IMR-90 (cell line): ENCODE results near the gene MT1A. TPM values are rescaled to one million over a fixed set of nuclear protein-coding genes. Genes with fewer than 3 reads are reported as not detected.
A peak's percentile ranks its signal among the peaks of the same experiment; 100 is the strongest.

Source experiments
- ATAC-seq: fragments of 200-7000 bp; cut with Tn5 transposase; 2 replicates; pipeline ENCODE4 v1.9.1; 2020; ENCODE audit warnings: low read depth, mild to moderate bottlenecking, moderate library complexity
- BruUV-seq: library from RNA; stranded (reverse); fragments of 400-500 nt; replicated peaks from 2 replicates; lab custom pipeline; 2021; lab: Mats Ljungman, UMichigan
- CTCF ChIA-PET: fragments of 300-600 bp; formaldehyde crosslinking; extraction: SDS; loops from one replicate; lab custom pipeline; 2021; ENCODE audit warnings: antibody characterized with exemption; lab: Yijun Ruan, JAX
- POLR2A ChIA-PET: fragments of 300-600 bp; sonication (Branson Sonifier 250); formaldehyde crosslinking; loops from one replicate; lab custom pipeline; 2022; ENCODE audit warnings: antibody characterized with exemption; ENCODE audit not compliant: unreplicated experiment; lab: Charles Lee
- DNase-seq: peaks from one replicate; pipeline ENCODE4 v3.0.0; 2013
- H2AFZ ChIP-seq: replicated peaks from 2 replicates; pipeline ENCODE3; 2013; ENCODE audit warnings: low read length, mild to moderate bottlenecking; ENCODE audit not compliant: poor library complexity
- H2AK5ac ChIP-seq: 2 replicates; pipeline ENCODE4 v1.6.1; 2013; ENCODE audit warnings: low read depth, low read length, inconsistent platforms
- H2AK9ac ChIP-seq: replicated peaks from 2 replicates; pipeline ENCODE3; 2013; ENCODE audit warnings: mild to moderate bottlenecking, low read depth, low read length, moderate library complexity; ENCODE audit not compliant: poor library complexity
- H2BK120ac ChIP-seq: 2 replicates; pipeline ENCODE4 v1.6.1; 2013; ENCODE audit warnings: low read depth, low read length, inconsistent platforms
- H2BK15ac ChIP-seq: 3 replicates; pipeline ENCODE4 v1.6.1; 2013; ENCODE audit warnings: low read depth, low read length, inconsistent platforms
- H2BK20ac ChIP-seq: 2 replicates; pipeline ENCODE4 v1.6.1; 2013; ENCODE audit warnings: low read depth, mild to moderate bottlenecking, inconsistent platforms, low read length, moderate library complexity
- H2BK5ac ChIP-seq: 2 replicates; pipeline ENCODE4 v1.6.1; 2013; ENCODE audit warnings: mild to moderate bottlenecking, low read depth, low read length, inconsistent platforms; ENCODE audit not compliant: poor library complexity, severe bottlenecking
- H3K14ac ChIP-seq: replicated peaks from 2 replicates; pipeline ENCODE4 v1.6.1; 2013; ENCODE audit warnings: low read depth, low read length, inconsistent platforms
- H3K18ac ChIP-seq: 2 replicates; pipeline ENCODE4 v1.6.1; 2013; ENCODE audit warnings: low read depth, low read length, control low read depth
- H3K23ac ChIP-seq: 2 replicates; pipeline ENCODE4 v1.6.1; 2013; ENCODE audit warnings: low read depth, low read length, inconsistent platforms
- H3K27ac ChIP-seq: 2 replicates; pipeline ENCODE4 v1.5.1; 2013; ENCODE audit warnings: mild to moderate bottlenecking, control low read depth, low read length; ENCODE audit not compliant: insufficient read depth
- H3K27me3 ChIP-seq: 2 replicates; pipeline ENCODE4 v1.6.1; 2013; ENCODE audit warnings: low read length; ENCODE audit not compliant: control insufficient read depth, insufficient read depth
- H3K36me3 ChIP-seq: 2 replicates; pipeline ENCODE4 v1.6.1; 2013; ENCODE audit warnings: low read length, mixed read lengths; ENCODE audit not compliant: control insufficient read depth, insufficient read depth
- H3K4ac ChIP-seq: 2 replicates; pipeline ENCODE4 v1.6.1; 2013; ENCODE audit warnings: low read depth, low read length, inconsistent platforms
- H3K4me1 ChIP-seq: 2 replicates; pipeline ENCODE4 v1.6.1; 2013; ENCODE audit warnings: low read length, mixed read lengths; ENCODE audit not compliant: control insufficient read depth, insufficient read depth
- H3K4me2 ChIP-seq: 2 replicates; pipeline ENCODE4 v1.6.1; 2013; ENCODE audit warnings: low read depth, mild to moderate bottlenecking, control low read depth, low read length, moderate library complexity
- H3K4me3 ChIP-seq: 2 replicates; pipeline ENCODE4 v1.5.1; 2013; ENCODE audit warnings: low read depth, mild to moderate bottlenecking, control low read depth, low read length, moderate library complexity; ENCODE audit not compliant: insufficient read depth
- H3K56ac ChIP-seq: 2 replicates; pipeline ENCODE4 v1.6.1; 2013; ENCODE audit warnings: low read length, inconsistent platforms; ENCODE audit not compliant: insufficient read depth; ENCODE audit errors: extremely low read depth
- H3K79me1 ChIP-seq, 2 experiments: 2 replicates each; pipeline ENCODE4 v1.6.1; 2013; ENCODE audit warnings: low read length in 2 of 2, inconsistent platforms in 1 of 2, low read depth in 1 of 2
- H3K9ac ChIP-seq: 2 replicates; pipeline ENCODE4 v1.6.1; 2013; ENCODE audit warnings: low read depth, low read length, control low read depth
- H3K9me1 ChIP-seq: 2 replicates; pipeline ENCODE4 v1.6.1; 2013; ENCODE audit warnings: low read length, inconsistent platforms; ENCODE audit not compliant: insufficient read depth
- H3K9me3 ChIP-seq: 2 replicates; pipeline ENCODE4 v1.6.1; 2013; ENCODE audit warnings: low read length; ENCODE audit not compliant: control insufficient read depth, insufficient read depth
- H4K20me1 ChIP-seq: 2 replicates; pipeline ENCODE4 v1.6.1; 2013; ENCODE audit warnings: low read length, inconsistent platforms; ENCODE audit not compliant: insufficient read depth
- H4K5ac ChIP-seq: 2 replicates; pipeline ENCODE4 v1.6.1; 2013; ENCODE audit warnings: mild to moderate bottlenecking, low read depth, low read length, control low read depth
- H4K8ac ChIP-seq, 2 experiments: 2 replicates each; pipeline ENCODE4 v1.6.1; 2013; ENCODE audit warnings: low read depth in 2 of 2, low read length in 2 of 2, control low read depth in 1 of 2, inconsistent platforms in 1 of 2
- H4K91ac ChIP-seq: 2 replicates; pipeline ENCODE4 v1.6.1; 2013; ENCODE audit warnings: low read depth, low read length, inconsistent platforms; ENCODE audit not compliant: insufficient read depth
- BHLHE40 ChIP-seq: fragments of 150-350 bp; IDR thresholded peaks from 2 replicates; pipeline ENCODE4 v1.6.1; 2016; ENCODE audit warnings: mild to moderate bottlenecking, low read depth, low read length
- CEBPB ChIP-seq: IDR thresholded peaks from 2 replicates; pipeline ENCODE4 v1.6.1; 2012; ENCODE audit warnings: low read depth, low read length, improper control_type of control experiment
- CHD1 ChIP-seq: IDR thresholded peaks from 2 replicates; pipeline ENCODE4 v1.6.1; 2012; ENCODE audit warnings: low read depth, low read length, improper control_type of control experiment
- MAFK ChIP-seq: IDR thresholded peaks from 2 replicates; pipeline ENCODE4 v1.6.1; 2012; ENCODE audit warnings: low read depth, low read length, improper control_type of control experiment
- MAZ ChIP-seq: IDR thresholded peaks from 2 replicates; pipeline ENCODE4 v1.6.1; 2012; ENCODE audit warnings: low read depth, mild to moderate bottlenecking, low read length, improper control_type of control experiment, moderate library complexity, borderline replicate concordance
- MXI1 ChIP-seq: IDR thresholded peaks from 2 replicates; pipeline ENCODE4 v1.6.1; 2012; ENCODE audit warnings: low read depth, mild to moderate bottlenecking, low read length, moderate library complexity, borderline replicate concordance
- NFE2L2 ChIP-seq: fragments of 150-350 bp; IDR thresholded peaks from 2 replicates; pipeline ENCODE4 v1.6.1; 2016; ENCODE audit warnings: low read depth, mild to moderate bottlenecking, low read length
- POLR2A ChIP-seq: IDR thresholded peaks from 2 replicates; pipeline ENCODE4 v1.6.1; 2012; ENCODE audit warnings: mild to moderate bottlenecking, low read depth, low read length
- RCOR1 ChIP-seq: IDR thresholded peaks from 2 replicates; pipeline ENCODE4 v1.6.1; 2012; ENCODE audit warnings: mild to moderate bottlenecking, low read length, improper control_type of control experiment; ENCODE audit not compliant: insufficient replicate concordance
- SMC3 ChIP-seq: fragments of 150-350 bp; IDR thresholded peaks from 2 replicates; pipeline ENCODE4 v1.6.1; 2016; ENCODE audit warnings: low read depth, mild to moderate bottlenecking, antibody characterized with exemption, low read length, moderate library complexity
- WGBS, 2 experiments: methylation state at CpG; one replicate each; pipeline versions ENCODE4 v1.1.5 to v1.1.7; 2013; ENCODE audit warnings: missing lambda C conversion rate in 2 of 2; ENCODE audit not compliant: insufficient read length in 1 of 2; ENCODE audit errors: extremely low coverage in 2 of 2; 5-methylcytosine and 5-hydroxymethylcytosine counted together
- dilution Hi-C: fragments of 300-500 bp; cut with HindIII; formaldehyde crosslinking; loops from one replicate; pipeline ENCODE4 v1.14.3; 2018; ENCODE audit warnings: low sequenced_read_pairs; ENCODE audit not compliant: unreplicated experiment
- in situ Hi-C: fragments of 300-500 bp; cut with MboI; formaldehyde crosslinking; loops from 3 replicates; pipeline ENCODE4 v1.14.3; 2019; ENCODE audit warnings: low sequenced_read_pairs, inconsistent platforms, mixed read lengths
- intact Hi-C: fragments of 100-400 bp; cut with micrococcal nuclease; formaldehyde crosslinking; loops from 2 replicates; pipeline ENCODE4 v1.10.0; 2022
- polyA plus RNA-seq, 3 experiments: library from polyadenylated mRNA; depleted of rRNA; stranded (reverse); fragments of >200 nt; gene quantifications; 2 replicates each; pipeline ENCODE4 v1.2.3, GENCODE V29; 2012; ENCODE audit warnings: low replicate concordance in 1 of 3
- total RNA-seq: library from RNA; depleted of rRNA; stranded (reverse); fragments of >200 nt; gene quantifications from 2 replicates; pipeline ENCODE4 v1.2.3, GENCODE V29; 2012
- TF ChIP-seq, protein P1 (sequence below): fragments of 150-350 bp; IDR thresholded peaks from 2 replicates; pipeline ENCODE4 v1.6.1; 2016; ENCODE audit warnings: low read depth, mild to moderate bottlenecking, low read length, moderate library complexity, borderline replicate concordance
- TF ChIP-seq, protein P2 (sequence below): conservative IDR thresholded peaks from 2 replicates; pipeline ENCODE4 v1.5.1; 2012; ENCODE audit warnings: mild to moderate bottlenecking, low read depth, low read length, improper control_type of control experiment
- TF ChIP-seq, protein P3 (sequence below): fragments of 150-350 bp; IDR thresholded peaks from 2 replicates; pipeline ENCODE4 v1.6.1; 2017; ENCODE audit warnings: mild to moderate bottlenecking, antibody characterized with exemption, low read length, low read depth

MT1A gene
- total and polyA plus RNA-seq, 2 of the 4 experiments (the other 2 are of a cell fraction), result 1.6 TPM; not detected in 1

DNA sequence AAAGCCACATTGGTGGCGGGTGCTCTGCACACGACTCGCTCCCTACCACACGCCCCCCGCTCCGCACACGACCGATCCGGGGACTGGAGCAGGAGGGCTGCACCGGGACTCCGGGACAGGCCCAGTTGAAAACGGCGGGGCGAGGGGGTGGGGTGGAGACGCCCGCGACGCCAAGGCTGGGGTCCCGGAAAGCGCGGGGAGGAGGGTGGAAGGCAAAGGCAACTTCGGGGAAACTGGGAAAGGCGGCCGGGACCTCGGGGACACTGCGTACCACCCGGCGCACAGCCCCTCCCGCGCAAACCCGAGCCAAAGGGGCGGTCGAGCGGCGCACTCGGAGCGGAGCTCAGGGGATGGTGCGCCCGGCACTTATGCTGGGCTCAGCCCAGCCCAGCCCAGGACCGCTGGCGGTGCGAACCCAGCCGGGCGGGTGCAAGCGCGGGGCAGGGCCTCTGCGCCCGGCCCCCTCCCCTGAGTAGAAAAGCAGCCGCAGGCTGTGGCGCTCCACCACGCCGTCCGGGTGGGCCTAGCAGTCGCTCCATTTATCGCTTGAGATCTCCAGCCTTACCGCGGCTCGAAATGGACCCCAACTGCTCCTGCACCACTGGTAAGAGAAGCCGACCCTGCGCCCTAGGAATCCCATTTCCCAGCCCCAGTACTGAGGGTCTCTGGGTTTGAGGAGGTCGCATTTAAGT, 6.2 kb upstream of the MT1A start, which contains the start of gene MT1M:
TSS of gene MT1M (plus strand) at position 504 of the 692 bp plus-strand sequence. CDS start at position 577, 73 bp downstream.
- Histone ChIP-seq H3K4me1 (no peaks in the 10 kb centered on the region; the same call in 1 of the 2 replicates), H3K4me2 (no peak within 1 kb of the TSS), H3K4me3 (no peak within 1 kb of the TSS; the same call in 1 of the 2 replicates), H4K91ac (no peak within 1 kb of the TSS), H3K23ac (no peak within 1 kb of the TSS), H2AK9ac (no peak within 1 kb of the TSS), H2BK120ac (no peak within 1 kb of the TSS), H4K8ac (no peak within 1 kb of the TSS), H3K18ac (no peak within 1 kb of the TSS), H4K5ac (no peak within 1 kb of the TSS), H3K9me3 (peaks cover 2% of the 10 kb centered on the region; the same call in 1 of the 2 replicates), H3K9me1 (no peaks in the 10 kb centered on the region), H3K27me3 (peaks cover 60% of the 10 kb centered on the region), H2AK5ac (no peak within 1 kb of the TSS), H2AFZ (peak within 1 kb of the TSS; percentile 56), H2BK20ac (no peak within 1 kb of the TSS), H3K36me3 (no peaks in the 10 kb centered on the region), H3K4ac (no peak within 1 kb of the TSS), H3K9ac (no peak within 1 kb of the TSS), H4K20me1 (no peaks in the 10 kb centered on the region), H2BK15ac (no peak within 1 kb of the TSS), H3K56ac (no peak within 1 kb of the TSS), H2BK5ac (no peak within 1 kb of the TSS), H3K27ac (no peak within 1 kb of the TSS), H3K14ac (no peak within 1 kb of the TSS), H3K79me1 (no peaks in the 10 kb centered on the region)
- 18% methylated on average over 26 of the region's 61 CpGs; no CpG with 5 or more reads in 1 of the 2 experiments for WGBS, 2 experiments
- BruUV-seq, result no TSS peak
- intact Hi-C loops, result no loop called here
- DNase-seq (no peak), ATAC-seq (peak; percentile 28; the same call in 1 of the 2 replicates)
- ChIA-PET CTCF (no interaction called here), POLR2A (no interaction called here)
- TF ChIP-seq MAFK (no peak), BHLHE40 (no peak), NFE2L2 (no peak), SMC3 (no peak), RCOR1 (no peak), CHD1 (no peak), MAZ (no peak), MXI1 (no peak), CEBPB (no peak), POLR2A (no peak)
- TF ChIP-seq, protein P1, sequence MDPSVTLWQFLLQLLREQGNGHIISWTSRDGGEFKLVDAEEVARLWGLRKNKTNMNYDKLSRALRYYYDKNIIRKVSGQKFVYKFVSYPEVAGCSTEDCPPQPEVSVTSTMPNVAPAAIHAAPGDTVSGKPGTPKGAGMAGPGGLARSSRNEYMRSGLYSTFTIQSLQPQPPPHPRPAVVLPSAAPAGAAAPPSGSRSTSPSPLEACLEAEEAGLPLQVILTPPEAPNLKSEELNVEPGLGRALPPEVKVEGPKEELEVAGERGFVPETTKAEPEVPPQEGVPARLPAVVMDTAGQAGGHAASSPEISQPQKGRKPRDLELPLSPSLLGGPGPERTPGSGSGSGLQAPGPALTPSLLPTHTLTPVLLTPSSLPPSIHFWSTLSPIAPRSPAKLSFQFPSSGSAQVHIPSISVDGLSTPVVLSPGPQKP, result no peak
- TF ChIP-seq, protein P2, sequence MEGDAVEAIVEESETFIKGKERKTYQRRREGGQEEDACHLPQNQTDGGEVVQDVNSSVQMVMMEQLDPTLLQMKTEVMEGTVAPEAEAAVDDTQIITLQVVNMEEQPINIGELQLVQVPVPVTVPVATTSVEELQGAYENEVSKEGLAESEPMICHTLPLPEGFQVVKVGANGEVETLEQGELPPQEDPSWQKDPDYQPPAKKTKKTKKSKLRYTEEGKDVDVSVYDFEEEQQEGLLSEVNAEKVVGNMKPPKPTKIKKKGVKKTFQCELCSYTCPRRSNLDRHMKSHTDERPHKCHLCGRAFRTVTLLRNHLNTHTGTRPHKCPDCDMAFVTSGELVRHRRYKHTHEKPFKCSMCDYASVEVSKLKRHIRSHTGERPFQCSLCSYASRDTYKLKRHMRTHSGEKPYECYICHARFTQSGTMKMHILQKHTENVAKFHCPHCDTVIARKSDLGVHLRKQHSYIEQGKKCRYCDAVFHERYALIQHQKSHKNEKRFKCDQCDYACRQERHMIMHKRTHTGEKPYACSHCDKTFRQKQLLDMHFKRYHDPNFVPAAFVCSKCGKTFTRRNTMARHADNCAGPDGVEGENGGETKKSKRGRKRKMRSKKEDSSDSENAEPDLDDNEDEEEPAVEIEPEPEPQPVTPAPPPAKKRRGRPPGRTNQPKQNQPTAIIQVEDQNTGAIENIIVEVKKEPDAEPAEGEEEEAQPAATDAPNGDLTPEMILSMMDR, result no peak
- TF ChIP-seq, protein P3, sequence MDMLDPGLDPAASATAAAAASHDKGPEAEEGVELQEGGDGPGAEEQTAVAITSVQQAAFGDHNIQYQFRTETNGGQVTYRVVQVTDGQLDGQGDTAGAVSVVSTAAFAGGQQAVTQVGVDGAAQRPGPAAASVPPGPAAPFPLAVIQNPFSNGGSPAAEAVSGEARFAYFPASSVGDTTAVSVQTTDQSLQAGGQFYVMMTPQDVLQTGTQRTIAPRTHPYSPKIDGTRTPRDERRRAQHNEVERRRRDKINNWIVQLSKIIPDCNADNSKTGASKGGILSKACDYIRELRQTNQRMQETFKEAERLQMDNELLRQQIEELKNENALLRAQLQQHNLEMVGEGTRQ, result no peak
- dilution Hi-C loops, result no loop called here
- in situ Hi-C loops, result no loop called here
